K562 (cell line): ENCODE data around the gene C1QTNF5.

Source experiments
- CREM ChIP-seq: IDR thresholded peaks from 2 replicates; pipeline ENCODE4 v1.6.1; 2014; ENCODE audit warnings: antibody characterized with exemption, low read depth
- ZNF217 ChIP-seq: sonication (generic); formaldehyde crosslinking; IDR thresholded peaks from 2 replicates; pipeline ENCODE4 v1.8.0; 2022; ENCODE audit warnings: mild to moderate bottlenecking, missing genetic modification reagents
- ZNF76 ChIP-seq: fragments of 250-450 bp; sonication (Bioruptor Pico); IDR thresholded peaks from 2 replicates; pipeline ENCODE4 v1.4.0; 2020; ENCODE audit warnings: mild to moderate bottlenecking, moderate library complexity, borderline replicate concordance
- ZNF780A ChIP-seq: fragments of 250-450 bp; sonication (Bioruptor Pico); IDR thresholded peaks from 2 replicates; pipeline ENCODE4 v1.5.0; 2021; ENCODE audit warnings: mild to moderate bottlenecking

- no peak for TF ChIP-seq CREM
- no peak for TF ChIP-seq ZNF780A (CRISPR knock-in tag)
- no peak for TF ChIP-seq ZNF217 (CRISPR knock-in tag)
- TF ChIP-seq ZNF76 (CRISPR knock-in tag) = no peak
Observed at GRCh38 chr11:119293461-119293860, 47.2 kb downstream of the C1QTNF5 start.
